IMR-90 (cell line): Measurements from ENCODE around the gene CAMKMT. TPM values are rescaled to one million over a fixed set of nuclear protein-coding genes. Genes with fewer than 3 reads are reported as not detected.

Source experiments
- ATAC-seq: fragments of 200-7000 bp; cut with Tn5 transposase; 2 replicates; pipeline ENCODE4 v1.9.1; 2020; ENCODE audit warnings: low read depth, mild to moderate bottlenecking, moderate library complexity
- BruUV-seq: library from RNA; stranded (reverse); fragments of 400-500 nt; replicated peaks from 2 replicates; lab custom pipeline; 2021; lab: Mats Ljungman, UMichigan
- CTCF ChIA-PET: fragments of 300-600 bp; formaldehyde crosslinking; extraction: SDS; loops from one replicate; lab custom pipeline; 2021; ENCODE audit warnings: antibody characterized with exemption; lab: Yijun Ruan, JAX
- POLR2A ChIA-PET: fragments of 300-600 bp; sonication (Branson Sonifier 250); formaldehyde crosslinking; loops from one replicate; lab custom pipeline; 2022; ENCODE audit warnings: antibody characterized with exemption; ENCODE audit not compliant: unreplicated experiment; lab: Charles Lee
- DNase-seq: peaks from one replicate; pipeline ENCODE4 v3.0.0; 2013
- H2AFZ ChIP-seq: replicated peaks from 2 replicates; pipeline ENCODE3; 2013; ENCODE audit warnings: low read length, mild to moderate bottlenecking; ENCODE audit not compliant: poor library complexity
- H2AK5ac ChIP-seq: 2 replicates; pipeline ENCODE4 v1.6.1; 2013; ENCODE audit warnings: low read depth, low read length, inconsistent platforms
- H2AK9ac ChIP-seq: replicated peaks from 2 replicates; pipeline ENCODE3; 2013; ENCODE audit warnings: mild to moderate bottlenecking, low read depth, low read length, moderate library complexity; ENCODE audit not compliant: poor library complexity
- H2BK120ac ChIP-seq: 2 replicates; pipeline ENCODE4 v1.6.1; 2013; ENCODE audit warnings: low read depth, low read length, inconsistent platforms
- H2BK15ac ChIP-seq: 3 replicates; pipeline ENCODE4 v1.6.1; 2013; ENCODE audit warnings: low read depth, low read length, inconsistent platforms
- H2BK20ac ChIP-seq: 2 replicates; pipeline ENCODE4 v1.6.1; 2013; ENCODE audit warnings: low read depth, mild to moderate bottlenecking, inconsistent platforms, low read length, moderate library complexity
- H2BK5ac ChIP-seq: 2 replicates; pipeline ENCODE4 v1.6.1; 2013; ENCODE audit warnings: mild to moderate bottlenecking, low read depth, low read length, inconsistent platforms; ENCODE audit not compliant: poor library complexity, severe bottlenecking
- H3K14ac ChIP-seq: replicated peaks from 2 replicates; pipeline ENCODE4 v1.6.1; 2013; ENCODE audit warnings: low read depth, low read length, inconsistent platforms
- H3K18ac ChIP-seq: 2 replicates; pipeline ENCODE4 v1.6.1; 2013; ENCODE audit warnings: low read depth, low read length, control low read depth
- H3K23ac ChIP-seq: 2 replicates; pipeline ENCODE4 v1.6.1; 2013; ENCODE audit warnings: low read depth, low read length, inconsistent platforms
- H3K27ac ChIP-seq: 2 replicates; pipeline ENCODE4 v1.5.1; 2013; ENCODE audit warnings: mild to moderate bottlenecking, control low read depth, low read length; ENCODE audit not compliant: insufficient read depth
- H3K27me3 ChIP-seq: 2 replicates; pipeline ENCODE4 v1.6.1; 2013; ENCODE audit warnings: low read length; ENCODE audit not compliant: control insufficient read depth, insufficient read depth
- H3K36me3 ChIP-seq: 2 replicates; pipeline ENCODE4 v1.6.1; 2013; ENCODE audit warnings: low read length, mixed read lengths; ENCODE audit not compliant: control insufficient read depth, insufficient read depth
- H3K4ac ChIP-seq: 2 replicates; pipeline ENCODE4 v1.6.1; 2013; ENCODE audit warnings: low read depth, low read length, inconsistent platforms
- H3K4me1 ChIP-seq: 2 replicates; pipeline ENCODE4 v1.6.1; 2013; ENCODE audit warnings: low read length, mixed read lengths; ENCODE audit not compliant: control insufficient read depth, insufficient read depth
- H3K4me2 ChIP-seq: 2 replicates; pipeline ENCODE4 v1.6.1; 2013; ENCODE audit warnings: low read depth, mild to moderate bottlenecking, control low read depth, low read length, moderate library complexity
- H3K4me3 ChIP-seq: 2 replicates; pipeline ENCODE4 v1.5.1; 2013; ENCODE audit warnings: low read depth, mild to moderate bottlenecking, control low read depth, low read length, moderate library complexity; ENCODE audit not compliant: insufficient read depth
- H3K56ac ChIP-seq: 2 replicates; pipeline ENCODE4 v1.6.1; 2013; ENCODE audit warnings: low read length, inconsistent platforms; ENCODE audit not compliant: insufficient read depth; ENCODE audit errors: extremely low read depth
- H3K79me1 ChIP-seq, 2 experiments: 2 replicates each; pipeline ENCODE4 v1.6.1; 2013; ENCODE audit warnings: low read length in 2 of 2, inconsistent platforms in 1 of 2, low read depth in 1 of 2
- H3K9ac ChIP-seq: 2 replicates; pipeline ENCODE4 v1.6.1; 2013; ENCODE audit warnings: low read depth, low read length, control low read depth
- H3K9me1 ChIP-seq: 2 replicates; pipeline ENCODE4 v1.6.1; 2013; ENCODE audit warnings: low read length, inconsistent platforms; ENCODE audit not compliant: insufficient read depth
- H3K9me3 ChIP-seq: 2 replicates; pipeline ENCODE4 v1.6.1; 2013; ENCODE audit warnings: low read length; ENCODE audit not compliant: control insufficient read depth, insufficient read depth
- H4K20me1 ChIP-seq: 2 replicates; pipeline ENCODE4 v1.6.1; 2013; ENCODE audit warnings: low read length, inconsistent platforms; ENCODE audit not compliant: insufficient read depth
- H4K5ac ChIP-seq: 2 replicates; pipeline ENCODE4 v1.6.1; 2013; ENCODE audit warnings: mild to moderate bottlenecking, low read depth, low read length, control low read depth
- H4K8ac ChIP-seq, 2 experiments: 2 replicates each; pipeline ENCODE4 v1.6.1; 2013; ENCODE audit warnings: low read depth in 2 of 2, low read length in 2 of 2, control low read depth in 1 of 2, inconsistent platforms in 1 of 2
- H4K91ac ChIP-seq: 2 replicates; pipeline ENCODE4 v1.6.1; 2013; ENCODE audit warnings: low read depth, low read length, inconsistent platforms; ENCODE audit not compliant: insufficient read depth
- CTCF ChIP-seq: conservative IDR thresholded peaks from 2 replicates; pipeline ENCODE4 v1.5.1; 2012; ENCODE audit warnings: mild to moderate bottlenecking, low read depth, low read length, improper control_type of control experiment
- NFE2L2 ChIP-seq: fragments of 150-350 bp; IDR thresholded peaks from 2 replicates; pipeline ENCODE4 v1.6.1; 2016; ENCODE audit warnings: low read depth, mild to moderate bottlenecking, low read length
- WGBS, 2 experiments: methylation state at CpG; one replicate each; pipeline versions ENCODE4 v1.1.5 to v1.1.7; 2013; ENCODE audit warnings: missing lambda C conversion rate in 2 of 2; ENCODE audit not compliant: insufficient read length in 1 of 2; ENCODE audit errors: extremely low coverage in 2 of 2; 5-methylcytosine and 5-hydroxymethylcytosine counted together
- dilution Hi-C: fragments of 300-500 bp; cut with HindIII; formaldehyde crosslinking; loops from one replicate; pipeline ENCODE4 v1.14.3; 2018; ENCODE audit warnings: low sequenced_read_pairs; ENCODE audit not compliant: unreplicated experiment
- in situ Hi-C: fragments of 300-500 bp; cut with MboI; formaldehyde crosslinking; loops from 3 replicates; pipeline ENCODE4 v1.14.3; 2019; ENCODE audit warnings: low sequenced_read_pairs, inconsistent platforms, mixed read lengths
- intact Hi-C: fragments of 100-400 bp; cut with micrococcal nuclease; formaldehyde crosslinking; loops from 2 replicates; pipeline ENCODE4 v1.10.0; 2022
- polyA plus RNA-seq, 3 experiments: library from polyadenylated mRNA; depleted of rRNA; stranded (reverse); fragments of >200 nt; gene quantifications; 2 replicates each; pipeline ENCODE4 v1.2.3, GENCODE V29; 2012; ENCODE audit warnings: low replicate concordance in 1 of 3
- total RNA-seq: library from RNA; depleted of rRNA; stranded (reverse); fragments of >200 nt; gene quantifications from 2 replicates; pipeline ENCODE4 v1.2.3, GENCODE V29; 2012

Gene CAMKMT
- total and polyA plus RNA-seq, 2 of the 4 experiments (the other 2 are of a cell fraction), result 4.4 to 6.8 TPM

GRCh38 chr2:44547718-44548117 is 186.0 kb downstream of the CAMKMT start:
- no peak overlapping the region for H3K4me3 ChIP-seq
- H2BK5ac ChIP-seq, result no peak overlapping the region
- TF ChIP-seq CTCF, result no peak
- no peak for TF ChIP-seq NFE2L2
- H3K56ac ChIP-seq, result no peak overlapping the region
- H3K9me3 ChIP-seq, result no peaks in the 10 kb centered on the region
- no peak overlapping the region for H2AK9ac ChIP-seq
- DNase-seq (no peak), ATAC-seq (no peak)
- WGBS, 2 experiments, result no CpG with 5 or more reads among the region's 2 CpGs
- no peaks in the 10 kb centered on the region for H4K20me1 ChIP-seq
- H2BK15ac ChIP-seq, result no peak overlapping the region
- H3K27me3 ChIP-seq, result no peaks in the 10 kb centered on the region
- no peaks in the 10 kb centered on the region for H3K9me1 ChIP-seq
- no peak overlapping the region for H3K9ac ChIP-seq
- POLR2A ChIA-PET, result no interaction called here
- no peak overlapping the region for H3K14ac ChIP-seq
- in situ Hi-C loops (no loop called here), dilution Hi-C loops (no loop called here), intact Hi-C loops (no loop called here)
- no peak overlapping the region for H4K8ac ChIP-seq
- H3K79me1 ChIP-seq, result no peaks in the 10 kb centered on the region
- no peak overlapping the region for H2BK20ac ChIP-seq
- H3K4me1 ChIP-seq, result peaks cover 1% of the 10 kb centered on the region; the same call in 1 of the 2 replicates
- H2BK120ac ChIP-seq, result no peak overlapping the region
- no peaks in the 10 kb centered on the region for H3K36me3 ChIP-seq
- H3K4ac ChIP-seq, result no peak overlapping the region
- CTCF ChIA-PET, result no interaction called here
- BruUV-seq, result no TSS peak
- no peak overlapping the region for H3K4me2 ChIP-seq
- no peak overlapping the region for H2AFZ ChIP-seq
- H2AK5ac ChIP-seq, result no peak overlapping the region
- H4K5ac ChIP-seq, result no peak overlapping the region
- no peak overlapping the region for H3K18ac ChIP-seq
- H4K91ac ChIP-seq, result no peak overlapping the region
- H3K23ac ChIP-seq, result no peak overlapping the region
- no peak overlapping the region for H3K27ac ChIP-seq
